HEK293T (cell line): ENCODE data around the gene SLC12A5.

Source experiments
- CTCF ChIA-PET: fragments of 350-600 bp; formaldehyde crosslinking; extraction: SDS; loops from one replicate; lab custom pipeline; 2021; ENCODE audit warnings: antibody characterized with exemption, inconsistent platforms; lab: Yijun Ruan, JAX
- POLR2A ChIA-PET: fragments of 350-600 bp; formaldehyde crosslinking; extraction: SDS; loops from one replicate; lab custom pipeline; 2020; ENCODE audit warnings: antibody characterized with exemption, inconsistent platforms; lab: Yijun Ruan, JAX
- DNase-seq: peaks from one replicate; pipeline ENCODE4 v3.0.0; 2012; ENCODE audit warnings: mixed read lengths; ENCODE audit errors: extremely low spot score
- ARNT ChIP-seq: fragments of 450-650 bp; IDR thresholded peaks from 2 replicates; pipeline ENCODE4 v1.6.1; 2017; ENCODE audit warnings: mild to moderate bottlenecking
- BHLHE40 ChIP-seq: fragments of 450-650 bp; IDR thresholded peaks from 2 replicates; pipeline ENCODE4 v1.6.1; 2016; ENCODE audit warnings: mild to moderate bottlenecking, moderate library complexity, borderline replicate concordance
- CTBP1 ChIP-seq: fragments of 450-650 bp; IDR thresholded peaks from 2 replicates; pipeline ENCODE4 v1.6.1; 2016; ENCODE audit warnings: borderline replicate concordance
- ELF4 ChIP-seq: fragments of 450-650 bp; IDR thresholded peaks from 2 replicates; pipeline ENCODE4 v1.6.1; 2017; ENCODE audit warnings: antibody characterized with exemption
- FOXA1 ChIP-seq: fragments of 450-650 bp; IDR thresholded peaks from 2 replicates; pipeline ENCODE4 v1.6.1; 2016; ENCODE audit warnings: mild to moderate bottlenecking
- FOXK2 ChIP-seq: fragments of 450-650 bp; IDR thresholded peaks from 2 replicates; pipeline ENCODE4 v1.6.1; 2016; ENCODE audit warnings: mild to moderate bottlenecking
- FOXM1 ChIP-seq: fragments of 450-650 bp; IDR thresholded peaks from 2 replicates; pipeline ENCODE4 v1.6.1; 2017; ENCODE audit warnings: mild to moderate bottlenecking, borderline replicate concordance
- HDGF ChIP-seq: fragments of 450-650 bp; IDR thresholded peaks from 2 replicates; pipeline ENCODE4 v1.6.1; 2017; ENCODE audit warnings: antibody characterized with exemption, borderline replicate concordance
- L3MBTL2 ChIP-seq: fragments of 450-650 bp; conservative IDR thresholded peaks from 2 replicates; pipeline ENCODE4 v1.6.1; 2016; ENCODE audit warnings: mild to moderate bottlenecking
- LEF1 ChIP-seq: fragments of 450-650 bp; IDR thresholded peaks from 2 replicates; pipeline ENCODE4 v1.6.1; 2017; ENCODE audit warnings: mild to moderate bottlenecking, borderline replicate concordance
- NFRKB ChIP-seq: fragments of 450-650 bp; IDR thresholded peaks from 2 replicates; pipeline ENCODE4 v1.6.1; 2016; ENCODE audit warnings: mild to moderate bottlenecking, moderate library complexity
- PKNOX1 ChIP-seq: fragments of 450-650 bp; IDR thresholded peaks from 2 replicates; pipeline ENCODE4 v1.6.1; 2016
- SP1 ChIP-seq: fragments of 450-650 bp; IDR thresholded peaks from 2 replicates; pipeline ENCODE4 v1.6.1; 2017
- SUZ12 ChIP-seq: fragments of 450-650 bp; IDR thresholded peaks from 2 replicates; pipeline ENCODE4 v1.6.1; 2016; ENCODE audit warnings: mild to moderate bottlenecking
- TARDBP ChIP-seq: fragments of 450-650 bp; IDR thresholded peaks from 2 replicates; pipeline ENCODE4 v1.6.1; 2016
- ZNF384 ChIP-seq: fragments of 450-650 bp; IDR thresholded peaks from 2 replicates; pipeline ENCODE4 v1.6.1; 2016

Gene SLC12A5

GRCh38 chr20:46031014-46031569 is 2.1 kb downstream of the SLC12A5 start:
- CTCF ChIA-PET, result interaction anchor here (0.8 to 2.1 kb wide), 3 partner anchors 8 to 27 kb away, joined by 4 to 14 read pairs (median 5); no protein-coding TSS in a partner anchor
- POLR2A ChIA-PET, result no interaction called here
- no peak for DNase-seq
- TF ChIP-seq ELF4, result no peak
- no peak for TF ChIP-seq FOXM1
- no peak for TF ChIP-seq HDGF
- no peak for TF ChIP-seq LEF1
- TF ChIP-seq PKNOX1, result no peak

- CTCF ChIA-PET, result interaction anchor here (0.7 to 2.1 kb wide), 4 partner anchors 9 to 49 kb away, joined by 3 to 14 read pairs (median 4); no protein-coding TSS in a partner anchor
- POLR2A ChIA-PET, result no interaction called here
- peak; percentile 39 for DNase-seq
- TF ChIP-seq FOXK2 (no peak), LEF1 (no peak), PKNOX1 (no peak), CTBP1 (no peak), BHLHE40 (no peak), SP1 (no peak), ARNT (no peak)
Observed at GRCh38 chr20:46031701-46032254, 2.8 kb downstream of the SLC12A5 start.

- ChIA-PET CTCF (no interaction called here), POLR2A (no interaction called here)
- TF ChIP-seq FOXM1 (no peak), HDGF (no peak), SP1 (no peak), BHLHE40 (no peak), FOXK2 (no peak), ELF4 (no peak)
- DNase-seq, result no peak
Observed at GRCh38 chr20:46034039-46034438, 5.0 kb downstream of the SLC12A5 start.

- CTCF ChIA-PET, result interaction anchor here (1.0 kb wide), 1 partner anchor 12 kb away, joined by 3 read pairs; no protein-coding TSS in a partner anchor
Observed at GRCh38 chr20:46035253-46035652, 6.2 kb downstream of the SLC12A5 start.

GRCh38 chr20:46035713-46036112 is 6.7 kb downstream of the SLC12A5 start:
- POLR2A ChIA-PET, result no interaction called here
- no peak for DNase-seq
- CTCF ChIA-PET, result interaction anchor here (1.0 kb wide), 1 partner anchor 13 kb away, joined by 3 read pairs; no protein-coding TSS in a partner anchor
- TF ChIP-seq CTBP1 (no peak), SP1 (no peak), LEF1 (no peak), L3MBTL2 (no peak)

More at GRCh38 chr20:46035253-46035652, 6.2 kb downstream of the SLC12A5 start:
- no peak for DNase-seq
- TF ChIP-seq SUZ12 (no peak), BHLHE40 (no peak), ZNF384 (no peak), LEF1 (no peak), ARNT (no peak), TARDBP (no peak), NFRKB (no peak), FOXK2 (no peak), CTBP1 (no peak), ELF4 (no peak), FOXM1 (no peak), HDGF (no peak), L3MBTL2 (no peak), FOXA1 (no peak), PKNOX1 (no peak), SP1 (no peak)
- POLR2A ChIA-PET, result no interaction called here

- TF ChIP-seq ELF4 (no peak), PKNOX1 (no peak)
- ChIA-PET CTCF (interaction anchor here (1.0 kb wide), 1 partner anchor 14 kb away, joined by 3 read pairs; no protein-coding TSS in a partner anchor), POLR2A (no interaction called here)
- DNase-seq, result no peak
Observed at GRCh38 chr20:46036370-46036769, 7.4 kb downstream of the SLC12A5 start.
